OCI-LY3 (cell line): ENCODE results near the gene KIAA0040.

ENCODE experiments used
- H2AFZ ChIP-seq: fragments of 200-600, 300-600 bp; shearing (Covaris generic); 2 replicates; pipeline ENCODE4 v1.6.0; 2014; ENCODE audit warnings: antibody characterized with exemption, low read depth, low read length
- H3K27ac ChIP-seq: fragments of 200-600, 300-600 bp; sonication (generic); 2 replicates; pipeline ENCODE4 v1.5.1; 2014; ENCODE audit warnings: mild to moderate bottlenecking, low read length, moderate library complexity, mixed read lengths
- H3K27me3 ChIP-seq: fragments of 200-600, 300-600 bp; sonication (generic); 2 replicates; pipeline ENCODE4 v1.6.1; 2014; ENCODE audit warnings: low read depth, low read length, mixed read lengths
- H3K36me3 ChIP-seq: fragments of 200-600, 300-600 bp; sonication (generic); replicated peaks from 2 replicates; pipeline ENCODE3; 2014; ENCODE audit warnings: low read depth, low read length, mixed read lengths
- H3K4me1 ChIP-seq: fragments of 300-600, 200-600 bp; sonication (generic); 2 replicates; pipeline ENCODE4 v1.6.1; 2014; ENCODE audit warnings: low read length, mixed read lengths
- H3K4me2 ChIP-seq: fragments of 200-600, 300-600 bp; sonication (generic); 2 replicates; pipeline ENCODE4 v1.6.1; 2014; ENCODE audit warnings: low read length, mixed read lengths
- H3K4me3 ChIP-seq: fragments of 300-600, 200-600 bp; sonication (generic); 2 replicates; pipeline ENCODE4 v1.5.1; 2014; ENCODE audit warnings: antibody characterized with exemption, mild to moderate bottlenecking, low read length, moderate library complexity
- H3K79me2 ChIP-seq: fragments of 300-600, 200-600 bp; shearing (Covaris generic); 2 replicates; pipeline ENCODE4 v1.6.1; 2014; ENCODE audit warnings: mild to moderate bottlenecking, low read length, mixed read lengths
- H3K9ac ChIP-seq: fragments of 300-600, 200-600 bp; shearing (Covaris generic); 2 replicates; pipeline ENCODE4 v1.6.0; 2014; ENCODE audit warnings: mild to moderate bottlenecking, low read length, moderate library complexity
- H3K9me3 ChIP-seq: fragments of 200-600, 300-600 bp; shearing (Covaris generic); 2 replicates; pipeline ENCODE4 v1.6.1; 2014; ENCODE audit warnings: low read length, mixed read lengths; ENCODE audit not compliant: insufficient read depth
- H4K20me1 ChIP-seq: fragments of 200-600, 300-600 bp; sonication (generic); 2 replicates; pipeline ENCODE4 v1.6.1; 2016; ENCODE audit warnings: low read length, mixed read lengths; ENCODE audit not compliant: insufficient read depth
- EZH2phosphoT487 ChIP-seq: fragments of 200-600 bp; shearing (Covaris generic); IDR thresholded peaks from 2 replicates; pipeline ENCODE4 v1.6.1; 2018; ENCODE audit warnings: antibody characterized with exemption, mixed run types, low read depth
- TF ChIP-seq, protein P1 (sequence below): fragments of 200-600, 300-600 bp; sonication (generic); IDR thresholded peaks from 2 replicates; pipeline ENCODE4 v1.5.1; 2014; ENCODE audit warnings: antibody characterized with exemption, low read length, low read depth

KIAA0040 gene

DNA sequence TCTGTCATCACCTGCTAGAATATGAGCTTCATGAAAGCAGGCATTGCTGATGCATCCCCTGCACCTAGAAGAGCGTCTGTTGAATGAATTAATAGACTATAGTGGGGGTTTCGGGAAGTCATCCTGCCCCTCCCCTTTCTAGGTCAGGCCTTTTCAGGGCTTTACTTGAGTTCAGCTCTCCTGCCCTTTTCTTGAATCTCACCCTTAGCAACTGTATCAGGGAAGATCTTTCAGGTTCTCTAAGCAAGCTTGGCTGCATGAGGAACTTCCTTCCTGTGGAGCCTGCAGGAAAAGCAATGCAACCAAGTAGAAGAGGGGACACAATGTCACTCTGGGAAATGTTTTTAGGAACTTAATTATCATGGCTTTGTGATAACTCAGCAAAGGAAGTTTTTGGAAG is 27.2 kb upstream of the KIAA0040 start:
- no peak for TF ChIP-seq EZH2phosphoT487
- TF ChIP-seq, protein P1, sequence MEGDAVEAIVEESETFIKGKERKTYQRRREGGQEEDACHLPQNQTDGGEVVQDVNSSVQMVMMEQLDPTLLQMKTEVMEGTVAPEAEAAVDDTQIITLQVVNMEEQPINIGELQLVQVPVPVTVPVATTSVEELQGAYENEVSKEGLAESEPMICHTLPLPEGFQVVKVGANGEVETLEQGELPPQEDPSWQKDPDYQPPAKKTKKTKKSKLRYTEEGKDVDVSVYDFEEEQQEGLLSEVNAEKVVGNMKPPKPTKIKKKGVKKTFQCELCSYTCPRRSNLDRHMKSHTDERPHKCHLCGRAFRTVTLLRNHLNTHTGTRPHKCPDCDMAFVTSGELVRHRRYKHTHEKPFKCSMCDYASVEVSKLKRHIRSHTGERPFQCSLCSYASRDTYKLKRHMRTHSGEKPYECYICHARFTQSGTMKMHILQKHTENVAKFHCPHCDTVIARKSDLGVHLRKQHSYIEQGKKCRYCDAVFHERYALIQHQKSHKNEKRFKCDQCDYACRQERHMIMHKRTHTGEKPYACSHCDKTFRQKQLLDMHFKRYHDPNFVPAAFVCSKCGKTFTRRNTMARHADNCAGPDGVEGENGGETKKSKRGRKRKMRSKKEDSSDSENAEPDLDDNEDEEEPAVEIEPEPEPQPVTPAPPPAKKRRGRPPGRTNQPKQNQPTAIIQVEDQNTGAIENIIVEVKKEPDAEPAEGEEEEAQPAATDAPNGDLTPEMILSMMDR: no peak

DNA sequence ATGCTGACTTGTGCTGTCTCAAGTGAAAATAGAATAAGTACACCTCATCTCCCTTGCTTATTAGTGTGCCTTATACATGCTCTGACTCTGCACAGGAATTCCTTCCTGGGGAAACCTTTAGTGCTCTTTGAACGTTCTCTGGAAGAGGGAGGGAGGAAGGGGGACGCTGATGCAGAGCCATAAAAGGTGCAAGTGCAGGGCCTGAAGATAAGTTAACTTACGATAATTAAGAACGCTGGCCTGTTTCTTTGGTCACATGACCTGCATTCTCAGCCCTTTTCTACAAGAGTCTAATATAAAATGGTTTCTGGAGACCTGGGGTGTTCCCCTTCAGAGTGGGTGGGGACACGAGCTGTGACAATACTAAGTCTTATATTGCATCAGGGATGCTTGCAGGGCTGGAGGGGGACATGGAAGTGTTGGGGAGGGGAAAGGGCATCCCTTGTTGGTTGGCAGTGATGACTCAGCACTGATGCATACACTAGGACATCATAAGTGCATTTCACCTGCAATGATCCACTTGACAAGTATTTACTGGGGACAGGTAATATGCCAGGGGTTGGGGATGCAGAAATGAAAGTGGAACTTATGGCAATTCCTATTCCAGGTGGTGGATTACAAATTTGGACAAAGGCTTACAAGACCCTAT is 26.3 kb upstream of the KIAA0040 start:
- Histone ChIP-seq H3K4me1 (peaks cover 27% of the 10 kb centered on the region), H3K36me3 (no peaks in the 10 kb centered on the region), H2AFZ (no peak overlapping the region), H3K9ac (no peak overlapping the region), H3K9me3 (no peaks in the 10 kb centered on the region), H3K27me3 (no peaks in the 10 kb centered on the region), H3K79me2 (no peaks in the 10 kb centered on the region), H3K27ac (no peak overlapping the region), H3K4me2 (0 out of 2 replicates have a peak overlapping the region, but pooled peaks have one; percentile 35), H4K20me1 (no peaks in the 10 kb centered on the region), H3K4me3 (no peak overlapping the region)
- TF ChIP-seq EZH2phosphoT487: no peak

More for the DNA sequence above, 27.2 kb upstream of the KIAA0040 start:
- Histone ChIP-seq H3K9me3 (no peaks in the 10 kb centered on the region), H3K4me1 (peaks cover 35% of the 10 kb centered on the region), H3K27ac (no peak overlapping the region), H3K36me3 (no peaks in the 10 kb centered on the region), H3K4me3 (no peak overlapping the region), H3K4me2 (no peak overlapping the region), H4K20me1 (no peaks in the 10 kb centered on the region), H3K27me3 (no peaks in the 10 kb centered on the region), H3K79me2 (no peaks in the 10 kb centered on the region), H2AFZ (no peak overlapping the region), H3K9ac (no peak overlapping the region)

DNA sequence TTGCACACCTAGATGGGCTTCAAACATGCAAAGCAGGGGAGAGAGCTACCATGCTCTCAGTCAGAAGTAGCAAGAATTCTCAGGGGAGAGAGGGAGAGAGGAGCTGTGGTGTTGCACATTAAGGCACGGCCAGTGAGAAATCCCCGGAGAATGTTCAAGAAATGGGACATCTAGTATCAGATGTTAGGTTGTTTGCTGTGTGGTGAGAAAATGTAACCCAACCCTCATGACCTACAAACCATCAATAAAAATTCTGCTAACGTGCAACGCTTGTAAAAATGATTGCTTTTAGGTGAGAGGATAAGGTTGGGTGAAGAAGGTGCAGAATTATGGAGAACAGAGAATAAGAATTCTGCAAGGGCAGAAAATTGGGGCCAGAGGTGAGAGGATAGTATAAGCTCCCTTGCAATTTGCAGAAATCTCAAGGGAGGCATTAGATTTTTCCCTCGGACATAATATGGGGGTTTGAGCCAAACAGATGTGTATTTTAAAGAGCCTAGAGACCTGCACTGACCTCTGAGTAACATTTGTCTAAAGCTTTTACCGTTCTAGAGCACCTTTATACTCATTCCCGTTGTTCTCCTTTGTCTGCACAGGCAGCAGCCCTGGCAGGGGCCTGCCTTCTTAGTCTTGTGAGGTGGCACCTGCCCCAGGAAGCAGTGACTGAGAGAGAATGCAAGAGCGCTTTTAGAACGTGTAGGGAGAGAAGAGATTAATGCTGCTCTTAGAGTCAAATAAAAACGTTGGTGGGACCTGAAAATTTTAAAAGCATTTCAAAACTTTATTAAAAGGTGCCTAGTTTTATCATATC is 25.4 kb upstream of the KIAA0040 start:
- Histone ChIP-seq H3K4me1 (peaks cover 27% of the 10 kb centered on the region), H3K4me2 (peak overlapping the region; percentile 35), H3K27me3 (no peaks in the 10 kb centered on the region), H3K9me3 (no peaks in the 10 kb centered on the region), H3K36me3 (no peaks in the 10 kb centered on the region), H4K20me1 (no peaks in the 10 kb centered on the region), H3K27ac (no peak overlapping the region), H3K4me3 (no peak overlapping the region), H3K9ac (no peak overlapping the region), H3K79me2 (no peaks in the 10 kb centered on the region), H2AFZ (peak overlapping the region; percentile 62)
- TF ChIP-seq EZH2phosphoT487: no peak
- TF ChIP-seq, protein P1: no peak

DNA sequence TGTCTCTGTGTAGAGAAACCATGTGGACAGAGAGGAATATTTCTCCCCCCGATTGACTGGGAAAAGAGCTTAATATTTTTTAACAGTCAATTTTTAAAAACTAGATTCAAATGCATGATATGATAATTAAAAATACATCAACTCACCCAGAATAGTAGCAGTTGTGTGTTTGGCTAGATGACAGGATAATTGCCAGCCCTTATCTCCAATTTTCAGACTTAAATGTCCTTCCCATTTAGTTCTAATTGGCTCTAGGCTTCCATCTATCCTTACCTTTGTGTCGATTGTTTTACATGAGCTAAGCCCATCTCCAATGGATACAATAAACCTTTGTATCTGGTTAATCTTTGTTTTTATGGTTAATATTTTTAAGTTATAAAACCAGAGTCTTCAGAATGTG is 23.9 kb upstream of the KIAA0040 start:
- H3K4me2 ChIP-seq: no peak overlapping the region
- no peaks in the 10 kb centered on the region for H3K36me3 ChIP-seq
- H3K27me3 ChIP-seq: no peaks in the 10 kb centered on the region
- no peak for TF ChIP-seq EZH2phosphoT487
- TF ChIP-seq, protein P1: no peak
- no peak overlapping the region for H3K9ac ChIP-seq
- no peak overlapping the region for H3K4me3 ChIP-seq
- H3K9me3 ChIP-seq: no peaks in the 10 kb centered on the region
- no peaks in the 10 kb centered on the region for H3K79me2 ChIP-seq
- H3K27ac ChIP-seq: no peak overlapping the region
- H2AFZ ChIP-seq: no peak overlapping the region
- peaks cover 27% of the 10 kb centered on the region for H3K4me1 ChIP-seq
- H4K20me1 ChIP-seq: no peaks in the 10 kb centered on the region
